Measurements from ENCODE around the gene RNF223.

DNA sequence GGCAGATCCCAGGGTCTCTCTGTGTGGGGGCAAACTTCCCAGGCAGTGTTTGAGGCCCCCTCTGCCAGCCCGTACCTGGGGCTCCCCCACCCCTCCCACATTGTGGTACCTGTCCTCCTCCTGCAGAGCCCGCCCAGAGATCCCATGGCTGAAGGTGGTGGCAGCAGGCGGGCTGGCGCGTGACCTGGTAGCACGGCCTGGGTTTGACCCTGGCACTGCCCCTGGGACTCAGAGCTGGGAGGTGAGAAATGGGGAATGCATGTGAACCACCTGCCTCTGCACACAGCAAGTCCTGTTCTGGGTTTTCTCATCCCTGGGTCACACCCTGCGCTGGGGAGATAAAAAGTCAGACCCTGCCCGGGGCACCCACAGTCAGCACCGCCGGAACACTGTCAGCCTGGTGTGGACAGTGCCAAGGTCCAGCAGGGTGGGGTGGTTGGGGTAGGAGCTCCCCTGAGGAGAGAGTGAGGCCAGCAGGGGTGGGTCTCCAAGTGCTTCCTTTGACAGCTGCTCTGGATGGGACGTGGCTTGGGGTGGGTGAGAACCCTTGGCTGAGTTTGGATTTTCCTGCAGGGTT lies 42.4 kb downstream of the RNF223 start:
- TF ChIP-seq POLR2A (IDR thresholded peaks at IDR 0.05; ENCODE audit: low read depth, low read length) (no peak), GATA2 (IDR thresholded peaks at IDR 0.05; ENCODE audit: insufficient read depth, insufficient read length, low read depth, low read length) (no peak), EZH2 (IDR thresholded peaks at IDR 0.05; ENCODE audit: borderline replicate concordance, low read depth, low read length, severe bottlenecking) (no peak), JUN (IDR thresholded peaks at IDR 0.05; ENCODE audit: borderline replicate concordance, insufficient read depth, insufficient read length, low read depth) (no peak), POLR2AphosphoS5 (IDR thresholded peaks at IDR 0.05; ENCODE audit: insufficient read depth, low read depth, low read length) (no peak)
- TF ChIP-seq, protein P1, sequence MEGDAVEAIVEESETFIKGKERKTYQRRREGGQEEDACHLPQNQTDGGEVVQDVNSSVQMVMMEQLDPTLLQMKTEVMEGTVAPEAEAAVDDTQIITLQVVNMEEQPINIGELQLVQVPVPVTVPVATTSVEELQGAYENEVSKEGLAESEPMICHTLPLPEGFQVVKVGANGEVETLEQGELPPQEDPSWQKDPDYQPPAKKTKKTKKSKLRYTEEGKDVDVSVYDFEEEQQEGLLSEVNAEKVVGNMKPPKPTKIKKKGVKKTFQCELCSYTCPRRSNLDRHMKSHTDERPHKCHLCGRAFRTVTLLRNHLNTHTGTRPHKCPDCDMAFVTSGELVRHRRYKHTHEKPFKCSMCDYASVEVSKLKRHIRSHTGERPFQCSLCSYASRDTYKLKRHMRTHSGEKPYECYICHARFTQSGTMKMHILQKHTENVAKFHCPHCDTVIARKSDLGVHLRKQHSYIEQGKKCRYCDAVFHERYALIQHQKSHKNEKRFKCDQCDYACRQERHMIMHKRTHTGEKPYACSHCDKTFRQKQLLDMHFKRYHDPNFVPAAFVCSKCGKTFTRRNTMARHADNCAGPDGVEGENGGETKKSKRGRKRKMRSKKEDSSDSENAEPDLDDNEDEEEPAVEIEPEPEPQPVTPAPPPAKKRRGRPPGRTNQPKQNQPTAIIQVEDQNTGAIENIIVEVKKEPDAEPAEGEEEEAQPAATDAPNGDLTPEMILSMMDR (IDR thresholded peaks at IDR 0.05; ENCODE audit: extremely low read depth in 1 of 2, insufficient read depth in 1 of 2, low read depth in 1 of 2, low read length in 2 of 2): no peak
